HepG2 (cell line): ENCODE measurements around the gene SKIDA1. TPM values are rescaled to one million over a fixed set of nuclear protein-coding genes. Genes with fewer than 3 reads are reported as not detected.

Experiments
- ARNT2 ChIP-seq: sonication (generic); formaldehyde crosslinking; IDR thresholded peaks from 2 replicates; pipeline ENCODE4 v1.8.0; 2022; ENCODE audit warnings: mild to moderate bottlenecking, low read depth, missing genetic modification reagents, moderate library complexity
- ATF7 ChIP-seq, 2 experiments: fragments of 450-650 bp in 1 of 2; sonication (generic) in 1 of 2; formaldehyde crosslinking in 1 of 2; IDR thresholded peaks; 2 replicates each; pipeline versions ENCODE4 v1.4.0 to v1.6.1; 2016 to 2020; ENCODE audit warnings: antibody characterized with exemption in 1 of 2, mild to moderate bottlenecking in 1 of 2, missing genetic modification reagents in 1 of 2
- DNMT3B ChIP-seq: conservative IDR thresholded peaks from 2 replicates; pipeline ENCODE4 v1.6.1; 2016; ENCODE audit warnings: missing biosample characterization, control low read depth
- EHMT2 ChIP-seq: fragments of 200-600 bp; sonication (generic); IDR thresholded peaks from 2 replicates; pipeline ENCODE4 v1.7.0; 2017; ENCODE audit warnings: antibody characterized with exemption, low read depth, low read length, borderline replicate concordance
- EP300 ChIP-seq, 3 experiments: sonication (generic) in 1 of 3; formaldehyde crosslinking in 1 of 3; IDR thresholded peaks; 2 replicates each; pipeline versions ENCODE4 v1.5.1 to v1.6.1; 2011 to 2020; ENCODE audit warnings: low read depth in 2 of 3, low read length in 2 of 3, borderline replicate concordance in 1 of 3, improper control_type of control experiment in 1 of 3, mild to moderate bottlenecking in 1 of 3, missing genetic modification reagents in 1 of 3, moderate library complexity in 1 of 3
- FOSL1 ChIP-seq: sonication (generic); formaldehyde crosslinking; IDR thresholded peaks from 2 replicates; pipeline ENCODE4 v1.9.0; 2021; ENCODE audit warnings: missing genetic modification reagents, borderline replicate concordance
- GABPB1 ChIP-seq: IDR thresholded peaks from 2 replicates; pipeline ENCODE4 v1.6.1; 2016; ENCODE audit warnings: mild to moderate bottlenecking, missing genetic modification reagents, moderate library complexity, missing compliant biosample characterization
- HCFC1 ChIP-seq: fragments of 150-350 bp; IDR thresholded peaks from 2 replicates; pipeline ENCODE4 v1.6.1; 2014; ENCODE audit warnings: low read depth, low read length
- KLF12 ChIP-seq: sonication (generic); formaldehyde crosslinking; IDR thresholded peaks from 2 replicates; pipeline ENCODE4 v1.4.0; 2020; ENCODE audit warnings: missing genetic modification reagents, borderline replicate concordance
- PHB2 ChIP-seq: fragments of 450-650 bp; IDR thresholded peaks from 2 replicates; pipeline ENCODE4 v1.6.1; 2018; ENCODE audit not compliant: partially characterized antibody
- RAD51 ChIP-seq: fragments of 450-650 bp; IDR thresholded peaks from 2 replicates; pipeline ENCODE4 v1.6.1; 2016; ENCODE audit warnings: borderline replicate concordance
- SNRNP70 ChIP-seq: fragments of 200-400 bp; formaldehyde crosslinking; IDR thresholded peaks from 2 replicates; pipeline ENCODE4 v1.6.1; 2017; ENCODE audit warnings: mild to moderate bottlenecking, low read depth, low read length, moderate library complexity
- TBP ChIP-seq: sonication (generic); formaldehyde crosslinking; IDR thresholded peaks from 2 replicates; pipeline ENCODE4 v1.5.0; 2020; ENCODE audit warnings: missing genetic modification reagents
- ZNF331 ChIP-seq: sonication (generic); formaldehyde crosslinking; IDR thresholded peaks from 2 replicates; pipeline ENCODE4 v1.4.0; 2020; ENCODE audit warnings: missing genetic modification reagents
- ZNF546 ChIP-seq: sonication (generic); formaldehyde crosslinking; conservative IDR thresholded peaks from 2 replicates; pipeline ENCODE4 v1.8.1; 2023; ENCODE audit warnings: mild to moderate bottlenecking, missing genetic modification reagents
- ZNF850 ChIP-seq: sonication (generic); formaldehyde crosslinking; conservative IDR thresholded peaks from 2 replicates; pipeline ENCODE4 v1.9.0; 2021; ENCODE audit warnings: mild to moderate bottlenecking, missing genetic modification reagents
- polyA plus RNA-seq, 8 experiments: library from polyadenylated mRNA; depleted of rRNA in 3 of 8; stranded (reverse) in 7 of 8; unstranded in 1 of 8; fragments of >200 nt; fragmentation: Illumina TruSeq in 4 of 8; extraction: Trizol in 4 of 8; gene quantifications; 2 replicates each; pipeline versions ENCODE4 v1.2.1 to v1.2.3, GENCODE V29; 2011 to 2016; ENCODE audit warnings: low read depth in 4 of 8, missing spikeins in 1 of 8, mixed read lengths in 1 of 8; ENCODE audit not compliant: insufficient read depth in 1 of 8
- total RNA-seq, 5 experiments: library from RNA; depleted of rRNA; stranded (reverse); fragments of >200 nt; fragmentation: Illumina TruSeq; extraction: Trizol; gene quantifications; 2 replicates each; pipeline ENCODE4 v1.2.3, GENCODE V29; 2016; ENCODE audit warnings: low read depth in 1 of 5
- TF ChIP-seq, protein P1 (sequence below): sonication (generic); formaldehyde crosslinking; IDR thresholded peaks from 2 replicates; pipeline ENCODE4 v1.4.0; 2020; ENCODE audit warnings: missing genetic modification reagents, borderline replicate concordance
- TF ChIP-seq, protein P2 (sequence below): sonication (generic); formaldehyde crosslinking; IDR thresholded peaks from 2 replicates; pipeline ENCODE4 v1.4.0; 2020; ENCODE audit warnings: missing genetic modification reagents

The SKIDA1 gene
- total and polyA plus RNA-seq, 2 of the 13 experiments (the other 11 are each of a cell fraction or from before 2014, with no cell fraction given): 0.73 to 1.5 TPM

DNA sequence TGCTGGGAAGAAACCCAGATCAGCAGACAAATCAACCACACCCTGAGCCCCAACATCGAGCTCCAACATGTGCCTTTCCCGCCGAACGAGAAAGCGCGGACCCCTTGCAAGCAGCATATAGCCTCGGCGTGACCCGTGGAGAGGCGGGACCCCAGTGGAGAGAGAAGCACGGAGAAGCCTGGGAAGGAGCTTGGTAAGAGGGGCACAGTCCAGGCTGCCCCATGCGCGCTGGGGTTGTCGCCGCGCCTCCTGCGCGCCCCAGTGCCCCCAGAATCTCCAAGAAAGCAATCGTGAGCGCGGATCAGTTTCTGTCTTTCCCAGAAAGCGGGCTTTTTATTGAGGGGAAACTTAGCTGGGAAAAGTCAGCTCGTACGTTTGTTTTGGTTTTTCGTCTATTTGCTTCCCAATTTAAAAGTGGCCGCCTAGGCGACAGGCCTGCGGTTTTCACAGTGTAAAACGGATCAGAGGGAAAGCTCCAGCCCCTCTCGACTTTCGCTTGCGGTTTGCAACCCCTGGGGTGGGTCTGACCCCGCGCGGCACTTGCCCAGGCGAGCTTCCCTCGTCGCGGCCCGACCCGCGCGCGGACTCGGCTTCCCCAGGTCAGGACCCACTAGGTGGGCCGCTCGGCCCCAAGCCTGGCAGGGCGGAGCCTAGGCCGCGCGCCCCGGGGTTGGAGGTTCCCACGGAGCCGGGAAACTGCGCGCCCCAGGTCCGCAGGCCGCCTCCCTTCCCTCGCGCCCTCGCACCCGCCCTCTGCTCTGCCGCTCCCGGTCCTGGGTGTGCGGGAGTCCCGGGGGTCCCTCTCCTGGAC is 31.1 kb downstream of the SKIDA1 start (continued):
- TF ChIP-seq, protein P1, sequence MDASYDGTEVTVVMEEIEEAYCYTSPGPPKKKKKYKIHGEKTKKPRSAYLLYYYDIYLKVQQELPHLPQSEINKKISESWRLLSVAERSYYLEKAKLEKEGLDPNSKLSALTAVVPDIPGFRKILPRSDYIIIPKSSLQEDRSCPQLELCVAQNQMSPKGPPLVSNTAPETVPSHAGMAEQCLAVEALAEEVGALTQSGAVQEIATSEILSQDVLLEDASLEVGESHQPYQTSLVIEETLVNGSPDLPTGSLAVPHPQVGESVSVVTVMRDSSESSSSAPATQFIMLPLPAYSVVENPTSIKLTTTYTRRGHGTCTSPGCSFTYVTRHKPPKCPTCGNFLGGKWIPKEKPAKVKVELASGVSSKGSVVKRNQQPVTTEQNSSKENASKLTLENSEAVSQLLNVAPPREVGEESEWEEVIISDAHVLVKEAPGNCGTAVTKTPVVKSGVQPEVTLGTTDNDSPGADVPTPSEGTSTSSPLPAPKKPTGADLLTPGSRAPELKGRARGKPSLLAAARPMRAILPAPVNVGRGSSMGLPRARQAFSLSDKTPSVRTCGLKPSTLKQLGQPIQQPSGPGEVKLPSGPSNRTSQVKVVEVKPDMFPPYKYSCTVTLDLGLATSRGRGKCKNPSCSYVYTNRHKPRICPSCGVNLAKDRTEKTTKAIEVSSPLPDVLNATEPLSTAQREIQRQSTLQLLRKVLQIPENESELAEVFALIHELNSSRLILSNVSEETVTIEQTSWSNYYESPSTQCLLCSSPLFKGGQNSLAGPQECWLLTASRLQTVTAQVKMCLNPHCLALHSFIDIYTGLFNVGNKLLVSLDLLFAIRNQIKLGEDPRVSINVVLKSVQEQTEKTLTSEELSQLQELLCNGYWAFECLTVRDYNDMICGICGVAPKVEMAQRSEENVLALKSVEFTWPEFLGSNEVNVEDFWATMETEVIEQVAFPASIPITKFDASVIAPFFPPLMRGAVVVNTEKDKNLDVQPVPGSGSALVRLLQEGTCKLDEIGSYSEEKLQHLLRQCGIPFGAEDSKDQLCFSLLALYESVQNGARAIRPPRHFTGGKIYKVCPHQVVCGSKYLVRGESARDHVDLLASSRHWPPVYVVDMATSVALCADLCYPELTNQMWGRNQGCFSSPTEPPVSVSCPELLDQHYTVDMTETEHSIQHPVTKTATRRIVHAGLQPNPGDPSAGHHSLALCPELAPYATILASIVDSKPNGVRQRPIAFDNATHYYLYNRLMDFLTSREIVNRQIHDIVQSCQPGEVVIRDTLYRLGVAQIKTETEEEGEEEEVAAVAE (CRISPR knock-in tag): no peak
- TF ChIP-seq ZNF850 (CRISPR knock-in tag) (no peak), EHMT2 (no peak), ARNT2 (CRISPR knock-in tag) (no peak; the same call in 1 of the 2 replicates), DNMT3B (no peak), EP300 (IDR thresholded peaks at IDR 0.05; ENCODE audit: low read depth in 2 of 2, low read length in 2 of 2) (no peak), EP300 (CRISPR knock-in tag; IDR thresholded peaks at IDR 0.05; ENCODE audit: borderline replicate concordance) (no peak), FOSL1 (CRISPR knock-in tag) (no peak), KLF12 (CRISPR knock-in tag) (0 out of 2 replicates have a peak, but pooled peaks have one; percentile 61), ZNF546 (0 out of 2 replicates have a peak, but pooled peaks have one; percentile 62), TBP (CRISPR knock-in tag) (no peak), ATF7 (IDR thresholded peaks at IDR 0.05) (no peak), ATF7 (CRISPR knock-in tag; IDR thresholded peaks at IDR 0.05) (no peak), PHB2 (no peak), RAD51 (no peak), HCFC1 (no peak), GABPB1 (CRISPR knock-in tag) (peak; percentile 72; the same call in 1 of the 2 replicates), SNRNP70 (no peak), ZNF331 (CRISPR knock-in tag) (0 out of 2 replicates have a peak, but pooled peaks have one; percentile 8)
- TF ChIP-seq, protein P2, sequence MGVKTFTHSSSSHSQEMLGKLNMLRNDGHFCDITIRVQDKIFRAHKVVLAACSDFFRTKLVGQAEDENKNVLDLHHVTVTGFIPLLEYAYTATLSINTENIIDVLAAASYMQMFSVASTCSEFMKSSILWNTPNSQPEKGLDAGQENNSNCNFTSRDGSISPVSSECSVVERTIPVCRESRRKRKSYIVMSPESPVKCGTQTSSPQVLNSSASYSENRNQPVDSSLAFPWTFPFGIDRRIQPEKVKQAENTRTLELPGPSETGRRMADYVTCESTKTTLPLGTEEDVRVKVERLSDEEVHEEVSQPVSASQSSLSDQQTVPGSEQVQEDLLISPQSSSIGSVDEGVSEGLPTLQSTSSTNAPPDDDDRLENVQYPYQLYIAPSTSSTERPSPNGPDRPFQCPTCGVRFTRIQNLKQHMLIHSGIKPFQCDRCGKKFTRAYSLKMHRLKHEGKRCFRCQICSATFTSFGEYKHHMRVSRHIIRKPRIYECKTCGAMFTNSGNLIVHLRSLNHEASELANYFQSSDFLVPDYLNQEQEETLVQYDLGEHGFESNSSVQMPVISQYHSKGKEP: 0 out of 2 replicates have a peak, but pooled peaks have one; percentile 60
